PC-3 (cell line): ENCODE measurements around the gene PCBP2.

Experiments
- CTCF ChIP-seq: fragments of 300-600 bp; sonication (generic); conservative IDR thresholded peaks from 2 replicates; pipeline ENCODE4 v1.5.1; 2017; ENCODE audit warnings: antibody characterized with exemption, low read depth, mild to moderate bottlenecking, low read length
- EZH2 ChIP-seq: fragments of 300-600 bp; sonication (generic); IDR thresholded peaks from one replicate; pipeline ENCODE4 v1.6.1; 2017; ENCODE audit warnings: antibody characterized with exemption, mild to moderate bottlenecking, low read length; ENCODE audit not compliant: unreplicated experiment
- EZH2phosphoT487 ChIP-seq: fragments of 300-600 bp; sonication (generic); IDR thresholded peaks from 2 replicates; pipeline ENCODE4 v1.6.1; 2018; ENCODE audit warnings: mild to moderate bottlenecking, antibody characterized with exemption, low read length, borderline replicate concordance

GRCh38 chr12:53483979-53484377, 32.1 kb downstream of the PCBP2 start:
- TF ChIP-seq CTCF (no peak), EZH2phosphoT487 (no peak), EZH2 (no peak)
